CD8-positive, alpha-beta memory T cell (primary cell): ENCODE data around the gene GADL1. TPM values are rescaled to one million over a fixed set of nuclear protein-coding genes. Genes with fewer than 3 reads are reported as not detected.
A peak's percentile ranks its signal among the peaks of the same experiment; 100 is the strongest.

Experiments used
- CTCF ChIA-PET: fragments of 350-600 bp; sonication (Branson Sonifier 250); formaldehyde crosslinking; loops from one replicate; lab custom pipeline; 2021; ENCODE audit warnings: antibody characterized with exemption; lab: Charles Lee
- POLR2A ChIA-PET: fragments of 350-600 bp; sonication (Branson Sonifier 250); formaldehyde crosslinking; loops from one replicate; lab custom pipeline; 2021; ENCODE audit warnings: antibody characterized with exemption; lab: Charles Lee
- DNase-seq, 5 donors: peaks; one replicate each; pipeline versions ENCODE4 v3.0.0 to v3.0.0-alpha.2; 2020 to 2022; ENCODE audit warnings: mixed read lengths in 1 of 5
- H3K27ac ChIP-seq: one replicate; pipeline ENCODE4 v1.7.0; 2013; ENCODE audit warnings: low read depth, mild to moderate bottlenecking, low read length, moderate library complexity
- H3K27me3 ChIP-seq: 2 replicates; pipeline ENCODE4 v1.7.0; 2013; ENCODE audit warnings: low read length, mild to moderate bottlenecking; ENCODE audit not compliant: insufficient read depth, poor library complexity, severe bottlenecking
- H3K36me3 ChIP-seq: 2 replicates; pipeline ENCODE4 v1.7.0; 2013; ENCODE audit warnings: mild to moderate bottlenecking, low read length, moderate library complexity; ENCODE audit not compliant: insufficient read depth
- H3K4me1 ChIP-seq: 2 replicates; pipeline ENCODE4 v1.7.0; 2013; ENCODE audit warnings: mild to moderate bottlenecking, low read length, moderate library complexity; ENCODE audit not compliant: insufficient read depth
- H3K4me3 ChIP-seq: 2 replicates; pipeline ENCODE4 v1.7.0; 2013; ENCODE audit warnings: mild to moderate bottlenecking, low read length
- H3K9me3 ChIP-seq: 2 replicates; pipeline ENCODE4 v1.7.0; 2013; ENCODE audit warnings: mild to moderate bottlenecking, low read length
- H3K27ac Mint-ChIP-seq, 8 donors: one replicate each; pipeline ENCODE4 v1.8.0; 2020 to 2021; ENCODE audit warnings: mixed read lengths in 8 of 8, mild to moderate bottlenecking in 6 of 8, inconsistent platforms in 3 of 8, moderate library complexity in 3 of 8
- H3K27me3 Mint-ChIP-seq, 2 donors: one replicate each; pipeline ENCODE4 v1.8.0; 2020 to 2021; ENCODE audit warnings: mixed read lengths in 2 of 2, mild to moderate bottlenecking in 1 of 2, moderate library complexity in 1 of 2
- H3K36me3 Mint-ChIP-seq, 3 donors: one replicate each; pipeline ENCODE4 v1.8.0; 2020 to 2021; ENCODE audit warnings: mixed read lengths in 3 of 3, inconsistent platforms in 1 of 3, mild to moderate bottlenecking in 1 of 3
- H3K4me1 Mint-ChIP-seq, 3 donors: one replicate each; pipeline ENCODE4 v1.8.0; 2020 to 2021; ENCODE audit warnings: mixed read lengths in 3 of 3, inconsistent platforms in 1 of 3, mild to moderate bottlenecking in 1 of 3
- H3K4me3 Mint-ChIP-seq, 7 donors: one replicate each; pipeline ENCODE4 v1.8.0; 2020 to 2021; ENCODE audit warnings: mixed read lengths in 7 of 7, mild to moderate bottlenecking in 6 of 7, moderate library complexity in 4 of 7, inconsistent platforms in 2 of 7
- H3K9me3 Mint-ChIP-seq, 5 donors: one replicate each; pipeline ENCODE4 v1.8.0; 2020 to 2022; ENCODE audit warnings: mixed read lengths in 5 of 5, mild to moderate bottlenecking in 3 of 5, moderate library complexity in 2 of 5, inconsistent platforms in 1 of 5
- polyA plus RNA-seq: library from polyadenylated mRNA; unstranded; fragments of 300-500 nt; fragmentation: Illumina TruSeq; gene quantifications from one replicate; pipeline ENCODE4 v1.2.3, GENCODE V29; 2021
- total RNA-seq, 2 experiments: library from RNA; stranded (reverse); gene quantifications; one replicate each; pipeline ENCODE4 v1.2.3, GENCODE V29; 2021

GADL1 gene
- total and polyA plus RNA-seq, 3 experiments from 2014 or later: not detected

GRCh38 chr3:30750967-30751366, 143.5 kb downstream of the GADL1 start:
- Mint-ChIP-seq H3K9me3 (no peaks in the 10 kb centered on the region), H3K27ac (peak overlapping the region in 1 of 8 donors; percentile 7), H3K36me3 (no peaks in the 10 kb centered on the region), H3K4me3 (no peak overlapping the region), H3K4me1 (peaks cover 0 to 5% (median 4%) of the 10 kb centered on the region in 3 donors), H3K27me3 (peaks cover 3 to 9% of the 10 kb centered on the region in 2 donors)
- Histone ChIP-seq H3K9me3 (no peaks in the 10 kb centered on the region), H3K36me3 (no peaks in the 10 kb centered on the region), H3K4me1 (no peaks in the 10 kb centered on the region), H3K27me3 (no peaks in the 10 kb centered on the region), H3K4me3 (no peak overlapping the region), H3K27ac (no peak overlapping the region)
- ChIA-PET POLR2A (no interaction called here), CTCF (interaction anchor here (0.8 to 1.0 kb wide), 2 partner anchors 57 to 708 kb away, joined by 3 to 6 read pairs; no protein-coding TSS in a partner anchor)
- no peak for DNase-seq

DNA sequence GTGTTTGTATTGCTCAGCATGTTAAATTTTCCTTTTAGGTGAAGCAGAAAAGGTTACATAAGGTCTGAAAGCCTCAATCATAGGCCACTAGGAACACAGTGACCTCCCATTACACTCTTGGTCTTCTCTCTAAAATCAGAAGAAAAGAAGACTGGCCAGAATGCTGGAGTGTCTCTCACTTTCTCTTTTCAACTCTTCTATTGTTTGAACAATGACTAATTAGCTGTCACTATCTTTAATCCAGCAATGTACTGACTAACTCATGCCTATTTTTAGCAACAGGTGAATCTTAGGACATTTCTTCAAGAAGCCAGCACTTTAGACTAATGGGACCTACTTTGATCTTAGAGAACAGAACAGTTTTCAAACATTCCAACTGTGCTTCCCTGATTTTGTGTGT, 145.2 kb downstream of the GADL1 start:
- H3K4me3 ChIP-seq: no peak overlapping the region
- H3K27ac ChIP-seq: no peak overlapping the region
- H3K27me3 ChIP-seq: no peaks in the 10 kb centered on the region
- H3K36me3 Mint-ChIP-seq: no peaks in the 10 kb centered on the region
- ChIA-PET POLR2A (no interaction called here), CTCF (no interaction called here)
- H3K4me1 ChIP-seq: no peaks in the 10 kb centered on the region
- H3K27ac Mint-ChIP-seq: no peak overlapping the region
- no peaks in the 10 kb centered on the region for H3K9me3 Mint-ChIP-seq
- no peaks in the 10 kb centered on the region for H3K36me3 ChIP-seq
- DNase-seq: no peak
- no peak overlapping the region for H3K4me3 Mint-ChIP-seq
- no peaks in the 10 kb centered on the region for H3K9me3 ChIP-seq
- peaks cover under 1 to 9% of the 10 kb centered on the region in 2 donors for H3K27me3 Mint-ChIP-seq
- peaks cover 0 to 5% (median 4%) of the 10 kb centered on the region in 3 donors for H3K4me1 Mint-ChIP-seq

- CTCF ChIA-PET: interaction anchor here (1.0 kb wide), 1 partner anchor 54 kb away, joined by 3 read pairs; no protein-coding TSS in a partner anchor
- POLR2A ChIA-PET: no interaction called here
- H3K9me3 ChIP-seq: no peaks in the 10 kb centered on the region
- Mint-ChIP-seq H3K27ac (peak overlapping the region in 1 of 8 donors; percentile 22), H3K27me3 (peaks cover 0 to 7% of the 10 kb centered on the region in 2 donors), H3K4me3 (no peak overlapping the region), H3K4me1 (peaks cover 8 to 17% (median 11%) of the 10 kb centered on the region in 3 donors), H3K36me3 (no peaks in the 10 kb centered on the region), H3K9me3 (no peaks in the 10 kb centered on the region)
- H3K36me3 ChIP-seq: no peaks in the 10 kb centered on the region
- H3K27ac ChIP-seq: no peak overlapping the region
- H3K4me1 ChIP-seq: no peaks in the 10 kb centered on the region
- no peaks in the 10 kb centered on the region for H3K27me3 ChIP-seq
- no peak overlapping the region for H3K4me3 ChIP-seq
- no peak for DNase-seq
Measured at GRCh38 chr3:30747771-30748281, 146.6 kb downstream of the GADL1 start.

DNA sequence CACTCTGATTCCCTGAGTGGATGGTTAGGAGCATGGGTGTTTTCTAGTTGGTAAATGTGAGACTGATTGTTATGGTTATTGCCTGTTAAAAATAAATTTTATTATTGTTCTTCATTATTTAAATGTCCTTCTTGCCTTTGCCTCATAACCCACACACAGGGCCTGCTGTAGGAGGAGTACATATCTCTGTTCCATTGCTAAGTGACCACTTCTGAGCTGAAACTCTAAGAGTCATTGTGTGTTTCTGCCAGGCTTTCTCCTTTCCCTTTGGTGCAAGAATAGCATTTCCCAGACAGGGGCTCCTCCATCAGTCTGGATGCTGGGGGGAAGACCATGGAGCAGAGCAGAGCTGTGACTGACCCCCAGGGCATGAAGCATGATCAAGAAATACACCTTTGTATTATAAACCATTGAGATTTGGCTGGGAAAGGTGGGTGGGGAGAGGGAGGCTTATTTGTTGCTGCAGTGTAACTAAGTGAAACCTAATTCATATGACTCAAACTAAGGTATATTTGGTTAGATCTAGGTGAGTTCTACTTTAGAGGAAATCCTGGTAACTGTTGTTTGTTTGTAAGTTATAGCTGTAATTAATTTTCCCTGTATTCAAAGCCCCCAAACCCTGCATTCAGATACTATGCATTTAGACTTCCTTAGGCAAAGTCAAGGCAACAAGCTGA, 150.7 kb downstream of the GADL1 start:
- H3K36me3 Mint-ChIP-seq: no peaks in the 10 kb centered on the region
- Histone ChIP-seq H3K27me3 (no peaks in the 10 kb centered on the region), H3K4me3 (no peak overlapping the region), H3K36me3 (no peaks in the 10 kb centered on the region), H3K27ac (no peak overlapping the region), H3K4me1 (no peaks in the 10 kb centered on the region), H3K9me3 (no peaks in the 10 kb centered on the region)
- ChIA-PET CTCF (interaction anchor here (1.1 kb wide), 1 partner anchor 50 kb away, joined by 3 read pairs; no protein-coding TSS in a partner anchor), POLR2A (no interaction called here)
- DNase-seq: no peak
- peaks cover 9 to 22% (median 15%) of the 10 kb centered on the region in 3 donors for H3K4me1 Mint-ChIP-seq
- H3K4me3 Mint-ChIP-seq: peak overlapping the region in 2 of 7 donors; percentile 8 to 40
- H3K9me3 Mint-ChIP-seq: no peaks in the 10 kb centered on the region
- H3K27me3 Mint-ChIP-seq: no peaks in the 10 kb centered on the region
- peak overlapping the region in 2 of 8 donors; percentile 38 to 79 for H3K27ac Mint-ChIP-seq

DNA sequence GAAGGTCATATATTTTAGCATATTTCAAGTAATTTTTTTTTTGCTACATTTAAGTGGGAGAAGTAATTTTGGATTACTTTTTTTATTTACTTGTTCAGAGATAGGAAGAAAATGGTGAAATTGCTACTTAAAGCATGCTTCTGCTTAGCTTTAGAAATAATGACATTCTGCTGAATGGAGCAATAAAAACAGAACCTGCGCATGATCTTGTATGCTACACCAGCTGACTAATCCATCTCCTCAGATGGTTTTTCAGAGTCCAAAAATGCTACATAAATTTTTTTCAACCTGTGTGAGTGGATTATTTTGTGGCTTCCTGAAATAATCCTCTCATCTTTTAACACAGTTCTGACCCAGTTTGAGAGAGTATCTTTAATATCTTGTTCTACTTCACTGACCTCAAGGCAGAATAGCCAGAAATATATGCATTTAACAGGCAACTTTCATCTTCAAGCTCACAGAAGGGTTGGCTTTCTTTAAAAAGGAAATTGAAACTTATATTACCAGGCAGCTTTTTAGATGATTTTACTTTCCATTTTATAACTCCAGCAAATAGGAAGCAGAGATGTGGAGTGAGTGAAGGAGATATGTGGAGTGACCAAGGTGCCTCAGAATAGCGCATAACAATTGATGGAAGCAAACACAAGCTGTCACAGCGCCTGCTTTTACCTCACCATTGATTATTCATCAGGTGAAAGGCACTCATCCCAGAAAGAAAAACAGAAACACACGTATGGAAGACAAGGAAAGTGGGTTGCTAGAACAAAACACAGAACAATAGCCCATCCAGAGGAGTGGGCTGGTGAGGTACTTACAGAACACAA, 151.5 kb downstream of the GADL1 start:
- Histone ChIP-seq H3K27me3 (no peaks in the 10 kb centered on the region), H3K4me1 (no peaks in the 10 kb centered on the region), H3K27ac (no peak overlapping the region), H3K4me3 (no peak overlapping the region), H3K36me3 (no peaks in the 10 kb centered on the region), H3K9me3 (no peaks in the 10 kb centered on the region)
- Mint-ChIP-seq H3K4me3 (no peak overlapping the region), H3K9me3 (no peaks in the 10 kb centered on the region), H3K27me3 (no peaks in the 10 kb centered on the region), H3K4me1 (peaks cover 13 to 29% (median 20%) of the 10 kb centered on the region in 3 donors), H3K36me3 (no peaks in the 10 kb centered on the region), H3K27ac (no peak overlapping the region)
- ChIA-PET CTCF (no interaction called here), POLR2A (no interaction called here)
- DNase-seq: no peak

- no peak overlapping the region for H3K27ac Mint-ChIP-seq
- peaks cover 13 to 34% (median 20%) of the 10 kb centered on the region in 3 donors for H3K4me1 Mint-ChIP-seq
- no peak overlapping the region for H3K27ac ChIP-seq
Measured at GRCh38 chr3:30741889-30742288, 152.6 kb downstream of the GADL1 start.

DNA sequence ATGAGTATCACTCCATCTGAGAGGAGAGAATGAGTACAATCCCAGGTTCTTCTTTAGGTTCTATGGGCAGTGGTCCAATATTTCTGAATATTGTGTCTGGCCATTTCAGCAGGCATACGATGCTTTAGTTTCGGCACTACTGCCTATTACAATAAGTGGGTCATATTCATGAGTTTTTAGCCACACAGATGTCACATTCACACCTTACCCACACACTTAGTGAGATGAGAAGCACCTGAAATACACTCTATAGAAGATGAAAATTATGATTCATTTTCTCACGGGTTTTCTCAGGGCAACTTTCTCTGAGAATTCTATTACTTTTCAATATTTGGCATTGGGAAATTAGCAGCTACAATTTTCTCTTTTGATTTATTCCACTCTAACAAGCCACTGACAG, 155.9 kb downstream of the GADL1 start:
- Mint-ChIP-seq H3K27ac (peak overlapping the region in 2 of 8 donors; percentile 4 to 28), H3K27me3 (peaks cover 0 to 7% of the 10 kb centered on the region in 2 donors), H3K36me3 (peaks cover 0 to 2% (median 0%) of the 10 kb centered on the region in 3 donors), H3K4me3 (peak overlapping the region in 1 of 7 donors; percentile 58), H3K4me1 (peaks cover 23 to 34% (median 24%) of the 10 kb centered on the region in 3 donors), H3K9me3 (no peaks in the 10 kb centered on the region)
- Histone ChIP-seq H3K27ac (no peak overlapping the region), H3K4me1 (no peaks in the 10 kb centered on the region), H3K27me3 (no peaks in the 10 kb centered on the region), H3K36me3 (no peaks in the 10 kb centered on the region), H3K9me3 (no peaks in the 10 kb centered on the region), H3K4me3 (no peak overlapping the region)
- DNase-seq: no peak
- CTCF ChIA-PET: no interaction called here
- POLR2A ChIA-PET: no interaction called here

More at GRCh38 chr3:30741889-30742288, 152.6 kb downstream of the GADL1 start:
- H3K27me3 ChIP-seq: no peaks in the 10 kb centered on the region
- DNase-seq: no peak
- Mint-ChIP-seq H3K4me3 (no peak overlapping the region), H3K27me3 (no peaks in the 10 kb centered on the region), H3K9me3 (no peaks in the 10 kb centered on the region), H3K36me3 (peaks cover 0 to 2% (median 0%) of the 10 kb centered on the region in 3 donors)
- ChIA-PET POLR2A (no interaction called here), CTCF (no interaction called here)
- no peaks in the 10 kb centered on the region for H3K36me3 ChIP-seq
- H3K4me1 ChIP-seq: no peaks in the 10 kb centered on the region
- no peak overlapping the region for H3K4me3 ChIP-seq
- no peaks in the 10 kb centered on the region for H3K9me3 ChIP-seq
